RWPE2 (cell line): ENCODE data around the gene RNF112.
"Not testable (repeated sequence)": the region's sequence is repeated elsewhere in the genome, so short reads cannot be mapped to it uniquely, and the experiment has no call there.

Experiments used
- ATAC-seq: fragments of 200-7000 bp; cut with Tn5 transposase; 3 replicates; pipeline ENCODE4 v1.9.1; 2021; ENCODE audit warnings: low read depth
- DNase-seq: peaks from one replicate; pipeline ENCODE4 v3.0.0-alpha.2; 2020; ENCODE audit warnings: low spot score
- H3K27ac ChIP-seq: fragments of 450-650 bp; 2 replicates; pipeline ENCODE4 v1.5.1; 2017; ENCODE audit warnings: mild to moderate bottlenecking; ENCODE audit not compliant: poor library complexity, severe bottlenecking
- H3K27me3 ChIP-seq: fragments of 250-450 bp; sonication (Bioruptor Pico); 2 replicates; pipeline ENCODE4 v1.5.1; 2021; ENCODE audit warnings: mild to moderate bottlenecking, moderate library complexity; ENCODE audit not compliant: insufficient read depth, poor library complexity, severe bottlenecking
- H3K36me3 ChIP-seq: fragments of 250-450 bp; sonication (Bioruptor Pico); 2 replicates; pipeline ENCODE4 v1.5.1; 2020; ENCODE audit warnings: low read depth, mild to moderate bottlenecking, moderate library complexity
- H3K4me1 ChIP-seq: fragments of 250-450 bp; sonication (Bioruptor Pico); 2 replicates; pipeline ENCODE4 v1.5.1; 2021; ENCODE audit warnings: mild to moderate bottlenecking, moderate library complexity; ENCODE audit not compliant: insufficient read depth, poor library complexity, severe bottlenecking
- H3K4me3 ChIP-seq: fragments of 250-450 bp; sonication (Bioruptor Pico); 2 replicates; pipeline ENCODE4 v1.5.1; 2021; ENCODE audit warnings: mild to moderate bottlenecking, moderate library complexity; ENCODE audit not compliant: severe bottlenecking
- H3K9me3 ChIP-seq: fragments of 250-450 bp; sonication (Bioruptor Pico); 2 replicates; pipeline ENCODE4 v1.5.1; 2021; ENCODE audit warnings: mild to moderate bottlenecking, moderate library complexity; ENCODE audit not compliant: severe bottlenecking
- TF ChIP-seq, protein P1 (sequence below): fragments of 450-650 bp; IDR thresholded peaks from one replicate; pipeline ENCODE4 v1.5.1; 2017; ENCODE audit warnings: mild to moderate bottlenecking, moderate library complexity; ENCODE audit not compliant: poor library complexity, severe bottlenecking

Gene RNF112

GRCh38 chr17:19457830-19458271 lies 46.8 kb downstream of the RNF112 start:
- Histone ChIP-seq H3K27ac (no peak overlapping the region), H3K36me3 (no peaks in the 10 kb centered on the region), H3K4me3 (no peak overlapping the region), H3K27me3 (no peaks in the 10 kb centered on the region), H3K4me1 (no peaks in the 10 kb centered on the region), H3K9me3 (no peaks in the 10 kb centered on the region)
- ATAC-seq (no peak), DNase-seq (no peak)
- TF ChIP-seq, protein P1, sequence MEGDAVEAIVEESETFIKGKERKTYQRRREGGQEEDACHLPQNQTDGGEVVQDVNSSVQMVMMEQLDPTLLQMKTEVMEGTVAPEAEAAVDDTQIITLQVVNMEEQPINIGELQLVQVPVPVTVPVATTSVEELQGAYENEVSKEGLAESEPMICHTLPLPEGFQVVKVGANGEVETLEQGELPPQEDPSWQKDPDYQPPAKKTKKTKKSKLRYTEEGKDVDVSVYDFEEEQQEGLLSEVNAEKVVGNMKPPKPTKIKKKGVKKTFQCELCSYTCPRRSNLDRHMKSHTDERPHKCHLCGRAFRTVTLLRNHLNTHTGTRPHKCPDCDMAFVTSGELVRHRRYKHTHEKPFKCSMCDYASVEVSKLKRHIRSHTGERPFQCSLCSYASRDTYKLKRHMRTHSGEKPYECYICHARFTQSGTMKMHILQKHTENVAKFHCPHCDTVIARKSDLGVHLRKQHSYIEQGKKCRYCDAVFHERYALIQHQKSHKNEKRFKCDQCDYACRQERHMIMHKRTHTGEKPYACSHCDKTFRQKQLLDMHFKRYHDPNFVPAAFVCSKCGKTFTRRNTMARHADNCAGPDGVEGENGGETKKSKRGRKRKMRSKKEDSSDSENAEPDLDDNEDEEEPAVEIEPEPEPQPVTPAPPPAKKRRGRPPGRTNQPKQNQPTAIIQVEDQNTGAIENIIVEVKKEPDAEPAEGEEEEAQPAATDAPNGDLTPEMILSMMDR, result no peak

DNA sequence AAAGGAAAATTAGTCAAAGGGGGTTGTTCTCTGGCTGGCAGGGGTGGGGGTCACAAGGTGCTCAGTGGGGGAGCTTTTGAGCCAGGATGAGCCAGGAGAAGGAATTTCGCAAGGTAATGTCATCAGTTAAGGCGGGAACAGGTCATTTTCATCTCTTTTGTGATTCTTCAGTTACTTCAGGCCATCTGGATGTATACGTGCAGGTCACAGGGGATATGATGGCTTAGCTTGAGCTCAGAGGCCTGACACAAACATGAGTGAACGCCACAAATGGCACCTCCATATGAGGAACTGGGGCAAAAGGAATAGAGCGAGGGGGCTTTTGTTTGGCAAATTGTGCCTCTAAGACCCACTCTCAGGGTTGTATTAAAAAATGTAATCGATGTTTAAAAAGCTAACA lies 47.4 kb downstream of the RNF112 start:
- not testable (repeated sequence) for H3K4me1 ChIP-seq, H3K9me3 ChIP-seq, H3K27ac ChIP-seq, H3K4me3 ChIP-seq, H3K27me3 ChIP-seq, DNase-seq, ATAC-seq, H3K36me3 ChIP-seq

- not testable (repeated sequence) for H3K9me3 ChIP-seq, H3K4me1 ChIP-seq, DNase-seq, ATAC-seq, H3K4me3 ChIP-seq, H3K36me3 ChIP-seq, H3K27ac ChIP-seq, H3K27me3 ChIP-seq
These were observed 48.1 kb downstream of the RNF112 start for GRCh38 chr17:19459018-19459655.

- TF ChIP-seq, protein P1, result no peak
- Histone ChIP-seq H3K4me3 (no peak overlapping the region), H3K27ac (no peak overlapping the region), H3K36me3 (no peaks in the 10 kb centered on the region), H3K27me3 (no peaks in the 10 kb centered on the region), H3K4me1 (no peaks in the 10 kb centered on the region), H3K9me3 (no peaks in the 10 kb centered on the region)
- no peak for DNase-seq
- no peak for ATAC-seq
These were observed 49.7 kb downstream of the RNF112 start for GRCh38 chr17:19460700-19461099.

- no peak overlapping the region for H3K4me3 ChIP-seq
- no peak overlapping the region for H3K27ac ChIP-seq
- H3K36me3 ChIP-seq, result no peaks in the 10 kb centered on the region
- DNase-seq (no peak), ATAC-seq (no peak)
- TF ChIP-seq, protein P1, result no peak
- H3K4me1 ChIP-seq, result no peaks in the 10 kb centered on the region
- H3K9me3 ChIP-seq, result no peaks in the 10 kb centered on the region
- no peaks in the 10 kb centered on the region for H3K27me3 ChIP-seq
These were observed 50.1 kb downstream of the RNF112 start for GRCh38 chr17:19461116-19461515.

DNA sequence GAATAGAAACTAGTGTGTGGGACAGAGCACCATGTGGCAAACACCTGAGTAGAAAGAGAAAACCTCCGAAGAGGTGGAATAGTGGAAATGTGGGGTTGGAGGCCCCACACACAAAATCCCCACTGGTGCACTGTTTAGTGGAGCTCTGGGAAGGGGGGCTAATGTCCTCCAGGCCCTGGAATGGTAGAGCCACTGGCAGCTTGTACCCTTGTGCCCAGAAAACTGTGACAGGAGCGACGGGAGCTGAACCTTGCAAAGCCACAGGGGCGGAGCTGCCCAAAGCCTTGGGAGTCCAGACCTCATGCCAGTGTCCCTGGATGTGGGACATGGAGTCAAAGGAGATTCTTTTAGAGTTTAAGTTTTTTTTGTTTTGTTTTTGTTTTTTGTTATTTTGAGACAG lies 50.6 kb downstream of the RNF112 start:
- Histone ChIP-seq H3K4me3 (no peak overlapping the region), H3K4me1 (no peaks in the 10 kb centered on the region), H3K27me3 (no peaks in the 10 kb centered on the region), H3K36me3 (no peaks in the 10 kb centered on the region), H3K27ac (no peak overlapping the region), H3K9me3 (no peaks in the 10 kb centered on the region)
- TF ChIP-seq, protein P1, result no peak
- ATAC-seq, result no peak
- no peak for DNase-seq

- H3K27me3 ChIP-seq, H3K36me3 ChIP-seq, H3K9me3 ChIP-seq, DNase-seq, H3K4me1 ChIP-seq, ATAC-seq, H3K4me3 ChIP-seq, H3K27ac ChIP-seq: not testable (repeated sequence)
These were observed 51.5 kb downstream of the RNF112 start for GRCh38 chr17:19462456-19463035.
